H1 (cell line): ENCODE measurements around the gene WWC2. TPM values are rescaled to one million over a fixed set of nuclear protein-coding genes. Genes with fewer than 3 reads are reported as not detected.

Experiments used
- CEBPB ChIP-seq: IDR thresholded peaks from 2 replicates; pipeline ENCODE4 v1.6.1; 2012; ENCODE audit warnings: low read depth, low read length
- CHD7 ChIP-seq: fragments of 300-600 bp; sonication (generic); IDR thresholded peaks from 2 replicates; pipeline ENCODE4 v1.7.1; 2012; ENCODE audit warnings: low read length, moderate library complexity, mild to moderate bottlenecking, inconsistent platforms; ENCODE audit not compliant: insufficient replicate concordance
- E2F6 ChIP-seq: IDR thresholded peaks from 2 replicates; pipeline ENCODE4 v1.6.1; 2012; ENCODE audit warnings: inconsistent platforms
- EGR1 ChIP-seq: IDR thresholded peaks from 2 replicates; pipeline ENCODE4 v1.6.1; 2011; ENCODE audit warnings: low read depth, low read length, borderline replicate concordance
- EZH2 ChIP-seq: fragments of 200-600 bp; sonication (generic); IDR thresholded peaks from 2 replicates; pipeline ENCODE4 v1.7.1; 2012; ENCODE audit warnings: low read depth, mild to moderate bottlenecking, moderate library complexity, low read length, inconsistent platforms; ENCODE audit not compliant: severe bottlenecking
- GTF2F1 ChIP-seq: IDR thresholded peaks from 2 replicates; pipeline ENCODE4 v1.6.1; 2012; ENCODE audit warnings: low read depth, low read length, improper control_type of control experiment, borderline replicate concordance
- NRF1 ChIP-seq: IDR thresholded peaks from 2 replicates; pipeline ENCODE4 v1.6.1; 2011; ENCODE audit warnings: mild to moderate bottlenecking, low read depth, low read length, improper control_type of control experiment
- SIRT6 ChIP-seq: IDR thresholded peaks from one replicate; pipeline ENCODE4 v1.7.1; 2012; ENCODE audit warnings: low read length, inconsistent platforms
- TAF7 ChIP-seq: optimal IDR thresholded peaks from 2 replicates; pipeline ENCODE3; 2011; ENCODE audit warnings: low read depth, mild to moderate bottlenecking, inconsistent platforms, low read length, moderate library complexity, borderline replicate concordance
- TBP ChIP-seq: IDR thresholded peaks from 2 replicates; pipeline ENCODE4 v1.6.1; 2011; ENCODE audit warnings: low read depth, low read length, improper control_type of control experiment
- YY1 ChIP-seq: IDR thresholded peaks from 2 replicates; pipeline ENCODE4 v1.6.1; 2011; ENCODE audit warnings: low read depth, mild to moderate bottlenecking, low read length
- polyA plus RNA-seq, 7 experiments: library from polyadenylated mRNA; depleted of rRNA in 3 of 7; stranded (reverse) in 5 of 7; unstranded in 2 of 7; fragments of >200 nt in 5 of 7; fragments of 200-250 nt in 2 of 7; gene quantifications; 1 replicate in 5 of 7; 2 replicates in 1 of 7; 4 replicates in 1 of 7; pipeline versions ENCODE4 v1.2.1 to v1.2.3, GENCODE V29; 2011 to 2013; ENCODE audit warnings: missing spikeins in 2 of 7, mixed read lengths in 2 of 7
- total RNA-seq: library from RNA; stranded (reverse); fragmentation: NEBNext Ultra II Directional; extraction: Animal tissue kit (Norgen Biotek cat#: 25700); gene quantifications from 2 replicates; pipeline ENCODE4 v1.2.1, GENCODE V29; 2021

The WWC2 gene
- total and polyA plus RNA-seq, 2 of the 8 experiments (the other 6 are each of a cell fraction or from before 2014, with no cell fraction given): 17.6 to 135 TPM

- TF ChIP-seq CHD7 (no peak), SIRT6 (no peak), NRF1 (no peak), TBP (no peak), TAF7 (no peak), GTF2F1 (no peak), EZH2 (no peak), EGR1 (no peak), E2F6 (no peak), YY1 (no peak), CEBPB (no peak)
Observed at GRCh38 chr4:183321516-183321915, 222.5 kb downstream of the WWC2 start (continued).
